Measurements from ENCODE around the gene TNP1. TPM values are rescaled to one million over a fixed set of nuclear protein-coding genes. Genes with fewer than 3 reads are reported as not detected.

The TNP1 gene
- total RNA-seq, 4 donors from 2014 or later: not detected

- no peak for TF ChIP-seq CTCF (IDR thresholded peaks at IDR 0.05)
- DNase-seq (ENCODE audit: low spot score) (no peak), ATAC-seq (ENCODE audit: low FRiP score) (no peak)
These were observed 49.3 kb downstream of the TNP1 start for GRCh38 chr2:216810399-216811160.

Other genes with a start within 250 kb of the TNP1 start
- gene IGFBP2, start 226.6 kb downstream of the TNP1 start, total RNA-seq: 100 to 1,000 TPM; 126 to 243 (median 153) TPM
- 1,000 to 10,000 TPM in 1 of 4 donors, 100 to 1,000 TPM in 3; 284 to 2,528 (median 672) TPM for gene IGFBP5, start 164.5 kb downstream of the TNP1 start, total RNA-seq

Data from omental fat pad (tissue), 4 donors.